HL-60/S4 treated with retinoic acid at 250 ng/mL for 4 days and 3 days (cell line): Measurements from ENCODE around the gene RUBCNL.
"Not testable (repeated sequence)": the region's sequence is repeated elsewhere in the genome, so short reads cannot be mapped to it uniquely, and the experiment has no call there.

ENCODE experiments used
- in situ Hi-C: fragments of 300-500 bp; cut with MboI; formaldehyde crosslinking; loops from 2 replicates; pipeline ENCODE4 v1.7.0; 2022; ENCODE audit warnings: low sequenced_read_pairs

Gene RUBCNL, protein sequence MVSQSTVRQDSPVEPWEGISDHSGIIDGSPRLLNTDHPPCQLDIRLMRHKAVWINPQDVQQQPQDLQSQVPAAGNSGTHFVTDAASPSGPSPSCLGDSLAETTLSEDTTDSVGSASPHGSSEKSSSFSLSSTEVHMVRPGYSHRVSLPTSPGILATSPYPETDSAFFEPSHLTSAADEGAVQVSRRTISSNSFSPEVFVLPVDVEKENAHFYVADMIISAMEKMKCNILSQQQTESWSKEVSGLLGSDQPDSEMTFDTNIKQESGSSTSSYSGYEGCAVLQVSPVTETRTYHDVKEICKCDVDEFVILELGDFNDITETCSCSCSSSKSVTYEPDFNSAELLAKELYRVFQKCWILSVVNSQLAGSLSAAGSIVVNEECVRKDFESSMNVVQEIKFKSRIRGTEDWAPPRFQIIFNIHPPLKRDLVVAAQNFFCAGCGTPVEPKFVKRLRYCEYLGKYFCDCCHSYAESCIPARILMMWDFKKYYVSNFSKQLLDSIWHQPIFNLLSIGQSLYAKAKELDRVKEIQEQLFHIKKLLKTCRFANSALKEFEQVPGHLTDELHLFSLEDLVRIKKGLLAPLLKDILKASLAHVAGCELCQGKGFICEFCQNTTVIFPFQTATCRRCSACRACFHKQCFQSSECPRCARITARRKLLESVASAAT

DNA sequence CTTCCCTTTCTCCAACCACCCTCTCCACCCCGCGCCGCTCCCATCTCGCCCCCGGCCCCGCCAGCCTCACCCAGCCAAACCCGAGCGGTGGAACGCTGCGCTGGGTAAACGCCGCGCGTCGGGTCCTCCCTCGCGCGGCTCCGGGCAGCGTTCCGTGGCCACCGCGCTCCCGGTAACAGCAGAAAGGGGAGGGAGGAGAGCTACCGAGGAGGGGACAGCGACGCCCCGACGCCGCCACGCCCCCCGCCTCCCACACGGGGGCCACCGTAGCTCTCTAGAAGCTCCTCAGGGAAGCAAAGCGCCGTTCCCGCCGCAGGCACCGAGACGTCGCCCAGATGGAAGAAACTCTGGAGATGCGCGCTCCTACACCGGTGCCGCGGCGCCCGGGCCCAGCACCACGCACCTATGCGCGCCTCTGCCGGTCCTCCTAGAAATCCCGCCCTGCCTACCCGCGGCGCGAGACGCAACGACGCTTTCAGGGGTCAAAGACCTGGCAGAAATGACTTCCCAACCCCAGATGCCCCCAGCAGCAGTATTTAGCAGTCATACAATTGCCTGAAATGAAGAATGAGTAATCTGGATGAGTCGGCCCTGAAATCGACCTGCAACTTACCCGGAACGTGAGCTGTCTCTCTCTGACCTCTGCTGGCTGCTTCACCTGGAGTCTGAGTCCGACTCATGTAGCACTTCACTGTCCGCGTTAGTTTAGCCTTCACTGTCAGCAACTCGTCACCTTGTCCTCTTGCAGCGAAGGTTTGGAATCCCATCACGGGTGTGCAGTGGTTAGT is at the start of gene RUBCNL:
Gene RUBCNL (minus strand): TSS at position 189 of the 788 bp plus-strand sequence. CDS start 14,777 bp downstream, outside the sequence.
- in situ Hi-C loops: no loop called here

DNA sequence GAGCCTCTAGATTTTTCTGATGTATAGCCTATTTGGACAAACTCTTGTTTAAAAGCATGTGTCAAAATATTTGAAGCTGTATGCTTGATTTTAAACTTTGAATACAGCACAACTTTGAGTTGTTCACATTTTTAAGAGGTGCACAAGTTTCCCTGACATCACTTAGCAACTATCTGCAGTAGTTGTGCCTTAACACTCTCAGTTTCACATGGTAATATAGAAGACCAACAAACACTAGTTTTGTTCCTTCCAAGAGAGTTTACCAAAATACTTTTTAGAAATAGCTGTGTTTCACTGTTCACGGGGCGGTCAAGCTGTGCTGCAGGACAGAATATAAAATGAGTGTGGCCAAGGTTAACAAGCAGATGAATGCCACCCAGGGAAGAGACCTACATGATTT is 42.5 kb upstream of the RUBCNL start:
- in situ Hi-C loops: not testable (repeated sequence)

DNA sequence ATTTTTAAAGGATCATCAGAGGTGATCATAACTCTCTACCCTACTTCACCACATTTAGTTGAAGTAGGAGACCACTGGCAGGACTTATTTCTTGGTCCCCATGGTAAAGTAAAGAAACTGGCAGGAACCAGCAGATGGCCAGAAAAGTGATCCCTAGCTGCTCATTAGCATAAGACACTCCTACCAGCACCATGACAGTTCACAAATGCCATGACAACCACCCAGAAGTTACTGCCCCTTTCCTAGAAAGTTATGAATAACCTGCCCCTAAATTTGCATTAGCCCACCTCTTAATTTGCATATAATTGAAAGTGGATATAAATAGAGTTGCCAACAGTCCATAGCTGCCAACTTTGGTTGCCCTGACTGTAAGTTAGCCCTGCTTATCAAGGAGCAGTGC is 18.4 kb upstream of the RUBCNL start:
- in situ Hi-C loops: no loop called here

DNA sequence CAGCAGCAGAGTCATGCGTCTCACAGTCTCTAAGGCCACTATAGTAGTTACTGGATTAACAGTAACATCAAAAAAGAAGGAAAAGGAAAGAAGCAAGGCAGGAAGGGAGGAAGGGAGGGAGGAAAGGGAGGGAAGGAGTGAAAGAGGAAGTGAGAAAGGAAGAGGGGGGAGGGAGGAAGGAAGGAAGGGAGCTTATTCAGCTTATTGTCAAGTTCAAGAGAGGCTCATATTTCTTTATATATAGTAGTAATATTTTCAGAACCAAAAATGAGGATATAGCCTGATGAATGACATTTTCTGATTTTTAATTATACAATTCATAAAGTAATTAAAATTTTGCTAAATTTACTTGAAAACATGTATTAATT is 17.7 kb upstream of the RUBCNL start:
- in situ Hi-C loops: no loop called here

- in situ Hi-C loops: no loop called here
These were observed 17.0 kb upstream of the RUBCNL start for GRCh38 chr13:46403851-46404732.

DNA sequence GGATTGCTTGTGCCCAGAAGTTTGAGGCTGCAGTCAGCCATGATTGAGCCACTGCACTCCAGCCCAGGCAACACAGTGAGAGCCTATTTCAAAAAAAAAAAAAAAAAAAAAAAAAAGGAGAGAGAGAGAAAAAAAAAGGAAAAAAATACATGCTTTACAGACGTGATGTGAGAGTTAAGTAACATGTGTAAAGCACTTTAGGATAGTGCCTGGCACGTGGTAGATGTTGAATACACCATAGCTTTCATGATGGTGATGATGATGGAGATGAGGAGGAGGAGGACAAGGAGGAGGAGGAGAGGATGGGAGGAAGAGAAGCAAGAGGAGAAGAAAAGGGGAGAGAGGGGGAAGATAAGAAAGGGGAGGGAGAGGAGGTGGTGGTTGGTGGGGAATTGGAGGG is 15.1 kb upstream of the RUBCNL start:
- in situ Hi-C loops: no loop called here

DNA sequence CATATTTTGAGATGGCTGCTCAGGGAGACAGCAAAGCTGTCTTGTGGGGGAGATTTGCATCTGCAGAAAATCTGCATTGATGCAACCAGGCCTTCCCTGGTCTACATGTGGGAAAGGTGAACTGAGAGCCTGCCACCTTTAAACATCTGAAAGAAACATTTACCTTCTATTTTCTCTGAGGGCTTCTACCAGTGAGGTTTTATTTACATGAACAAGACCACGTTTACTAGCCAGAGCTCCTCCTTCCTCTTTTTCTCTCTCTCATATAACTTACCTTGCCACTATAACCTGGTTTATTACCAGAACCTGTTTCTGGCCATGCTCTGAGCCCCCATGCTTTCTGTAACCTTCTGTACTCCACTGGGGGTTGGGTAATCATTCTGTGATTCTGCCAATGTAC is 14.4 kb upstream of the RUBCNL start:
- in situ Hi-C loops: no loop called here

DNA sequence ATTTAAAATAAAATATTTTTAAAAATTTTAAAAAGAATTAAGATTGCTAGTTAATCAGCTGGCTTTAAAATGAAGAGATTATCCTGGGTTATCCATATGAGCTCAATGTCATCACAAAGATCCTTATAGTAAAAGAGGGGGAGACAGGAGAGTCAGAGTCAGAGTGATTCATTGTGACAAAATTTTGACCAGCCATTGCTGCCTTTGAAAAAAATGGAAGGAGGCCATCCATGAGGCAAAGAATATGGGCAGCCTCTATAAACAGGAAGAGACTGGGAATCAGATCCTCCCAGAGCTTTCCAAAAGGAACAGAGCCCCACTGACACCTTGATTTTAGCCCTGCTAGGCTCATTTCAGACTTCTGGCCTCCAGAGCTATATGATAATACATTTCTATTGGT is 9.3 kb upstream of the RUBCNL start:
- in situ Hi-C loops: no loop called here

GRCh38 chr13:46392967-46393366 is 5.9 kb upstream of the RUBCNL start:
- in situ Hi-C loops: no loop called here

DNA sequence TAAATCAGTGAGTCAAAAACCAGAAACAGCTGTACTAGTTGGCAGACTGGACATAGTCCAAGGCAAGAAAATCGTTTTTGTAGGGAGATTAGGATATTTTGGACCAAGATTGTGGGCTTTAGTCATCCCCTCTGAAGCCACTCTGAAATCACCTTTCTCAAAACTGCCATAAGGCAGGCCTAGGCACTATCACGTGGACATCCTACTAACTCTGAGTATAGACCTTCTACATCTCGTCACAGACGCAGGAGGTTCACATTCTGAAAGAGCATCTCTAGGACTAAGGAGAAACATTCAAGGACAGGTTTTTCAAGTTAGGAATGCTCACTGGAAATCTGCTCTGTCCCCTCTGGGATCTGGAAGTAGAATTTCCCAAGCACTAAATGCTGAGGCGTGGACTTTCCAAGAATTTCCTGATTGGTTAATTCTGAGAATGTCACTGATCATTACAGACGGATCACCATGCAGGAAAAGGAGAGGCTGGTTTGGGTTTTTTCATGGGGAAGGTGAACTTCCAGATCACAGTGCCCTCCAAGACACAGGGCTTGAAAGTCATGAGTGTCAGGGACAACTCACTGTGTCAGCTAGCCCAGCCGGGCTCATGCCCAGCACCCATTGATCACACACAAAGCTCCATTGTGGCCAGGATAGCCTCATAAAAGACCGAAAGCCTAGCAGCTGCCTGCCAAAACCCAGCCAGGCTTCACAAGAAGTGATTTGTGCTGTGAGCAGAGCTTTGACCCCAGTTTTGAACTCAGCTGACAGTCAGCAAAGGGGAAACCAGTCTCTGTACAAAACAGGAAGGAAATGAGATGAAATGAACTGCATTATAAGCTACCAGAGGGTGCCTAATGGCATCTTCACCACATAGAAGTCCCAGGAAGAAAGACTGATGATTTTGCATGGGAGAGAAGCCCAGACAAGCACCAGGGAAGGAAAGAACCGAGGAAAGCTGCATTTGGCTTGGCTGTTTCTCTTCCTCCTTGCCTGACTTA is 2.7 kb upstream of the RUBCNL start:
- in situ Hi-C loops: no loop called here

DNA sequence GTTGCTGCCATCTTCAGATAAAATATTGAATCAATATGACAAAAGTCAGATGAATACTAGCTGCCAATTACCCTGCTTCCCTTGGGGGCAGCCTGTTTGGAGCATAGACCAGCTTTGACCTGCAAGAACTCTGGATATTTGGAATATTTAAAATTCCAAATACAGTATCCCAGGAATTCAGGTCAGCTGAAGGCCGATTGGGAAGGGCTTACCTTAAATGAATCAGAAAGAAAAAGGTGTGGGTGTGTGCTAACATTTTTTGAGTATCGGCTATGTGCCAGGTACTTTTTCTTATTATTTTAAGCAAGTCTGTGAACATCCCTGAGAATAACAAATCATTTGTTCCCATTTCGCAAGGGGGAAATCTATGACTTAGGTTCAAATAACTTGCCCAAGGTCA is 1.8 kb upstream of the RUBCNL start:
- in situ Hi-C loops: no loop called here

- in situ Hi-C loops: no loop called here
These were observed 1.3 kb upstream of the RUBCNL start for GRCh38 chr13:46388308-46388707.

DNA sequence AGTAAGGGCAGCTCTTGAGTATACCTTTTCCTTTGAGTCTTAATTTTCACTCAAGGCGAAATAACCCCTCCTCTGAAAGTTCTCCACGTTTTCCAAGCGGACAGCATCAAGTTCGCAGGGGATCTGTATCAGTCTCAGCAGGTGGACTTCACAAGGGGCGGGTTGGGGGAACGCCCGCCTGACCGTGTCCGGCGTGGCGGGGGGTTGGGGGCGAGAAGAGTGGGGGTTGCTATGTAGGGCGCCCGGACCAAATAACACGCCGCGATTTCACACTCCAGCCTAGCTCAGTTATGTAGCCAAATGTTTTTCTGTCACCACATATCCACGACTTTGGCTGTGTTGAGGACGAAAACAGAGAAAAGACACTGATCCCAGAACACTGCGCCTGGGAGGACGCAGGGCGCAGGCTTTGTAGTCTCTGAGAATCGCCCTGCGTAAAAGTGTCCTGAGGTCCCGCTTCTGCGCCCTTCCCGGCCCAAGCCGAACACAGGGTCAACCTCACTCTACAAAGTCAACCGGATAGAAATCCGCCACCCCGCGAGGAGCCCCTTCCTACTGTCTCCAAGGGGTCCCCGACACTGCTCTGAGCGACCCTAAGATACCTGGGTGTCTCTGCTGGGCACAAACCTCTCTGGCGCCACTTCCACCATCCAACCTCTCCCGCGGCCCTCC is 524 bp downstream of the RUBCNL start:
- in situ Hi-C loops: no loop called here

GRCh38 chr13:46385946-46386345 is 1.1 kb downstream of the RUBCNL start:
- in situ Hi-C loops: no loop called here

DNA sequence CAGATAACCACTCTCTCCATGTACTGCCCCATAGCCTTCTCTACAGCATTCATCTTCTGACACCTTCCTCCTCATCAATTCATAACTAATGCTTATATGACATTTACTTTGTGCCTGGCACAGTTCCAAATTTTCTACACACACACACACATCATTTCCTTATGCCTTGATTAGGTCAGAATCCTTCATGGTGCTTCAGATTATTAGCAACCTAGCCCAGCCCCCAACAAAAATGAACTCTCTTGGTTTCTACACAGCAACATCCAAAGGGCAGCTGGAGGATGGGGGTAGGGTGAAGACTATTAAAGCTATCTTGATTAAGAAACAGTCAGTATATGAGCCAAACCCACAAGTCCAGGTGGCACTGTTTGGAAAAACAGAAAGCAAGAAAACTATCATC is 3.7 kb downstream of the RUBCNL start:
- in situ Hi-C loops: no loop called here

GRCh38 chr13:46382224-46382623 is 4.8 kb downstream of the RUBCNL start:
- in situ Hi-C loops: no loop called here

GRCh38 chr13:46380242-46380641 is 6.8 kb downstream of the RUBCNL start:
- in situ Hi-C loops: no loop called here

DNA sequence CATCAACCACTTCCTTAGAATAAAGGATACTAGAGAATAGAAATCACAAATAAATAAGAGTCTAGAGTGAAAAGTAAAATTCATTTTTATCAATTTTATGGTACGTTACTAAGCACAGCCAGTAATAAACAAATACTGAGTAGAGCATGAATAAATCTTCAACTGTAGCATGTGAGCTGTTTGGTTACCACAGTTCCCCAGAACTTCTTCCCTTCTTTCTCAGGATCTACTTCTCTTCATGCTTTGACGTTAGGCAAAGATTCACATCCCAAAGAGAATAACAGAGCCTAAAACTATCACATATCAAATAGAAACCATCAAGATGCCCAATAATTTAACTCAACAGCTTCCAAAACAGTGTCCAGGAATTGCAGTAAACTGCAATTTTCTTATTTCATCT is 7.4 kb downstream of the RUBCNL start:
- in situ Hi-C loops: no loop called here

DNA sequence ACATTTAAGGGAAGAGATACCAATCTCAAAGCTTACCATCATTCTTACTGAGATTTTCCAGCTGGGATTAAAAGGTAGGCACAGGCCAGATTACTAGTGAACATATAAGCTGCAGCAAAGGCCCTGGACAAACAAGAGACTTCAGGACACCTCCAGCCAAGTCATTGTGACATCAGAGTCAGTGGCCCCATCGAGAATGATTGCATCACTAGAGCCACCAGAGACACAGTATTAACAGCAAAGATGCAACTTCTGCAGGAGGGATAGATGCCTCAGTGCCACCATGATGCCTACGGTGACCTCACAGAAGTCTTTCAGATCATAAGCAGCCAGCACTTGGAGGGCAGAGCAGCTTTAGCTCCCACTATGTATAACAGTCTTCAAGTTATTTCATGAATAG is 8.6 kb downstream of the RUBCNL start:
- in situ Hi-C loops: no loop called here
